ENCODE data around the gene RPS4Y1.

RPS4Y1 gene

GRCh38 chrY:2874211-2874610 lies 32.8 kb downstream of the RPS4Y1 start:
- no peak for DNase-seq (ENCODE audit: low read depth in 4 of 4, low spot score in 1 of 4)

GRCh38 chrY:2883561-2883960 lies 42.2 kb downstream of the RPS4Y1 start:
- no peak for DNase-seq (ENCODE audit: low read depth in 4 of 4, low spot score in 1 of 4)

- DNase-seq (ENCODE audit: low read depth in 4 of 4, low spot score in 1 of 4) = no peak
These were observed 44.5 kb downstream of the RPS4Y1 start for GRCh38 chrY:2885880-2886279.

DNA sequence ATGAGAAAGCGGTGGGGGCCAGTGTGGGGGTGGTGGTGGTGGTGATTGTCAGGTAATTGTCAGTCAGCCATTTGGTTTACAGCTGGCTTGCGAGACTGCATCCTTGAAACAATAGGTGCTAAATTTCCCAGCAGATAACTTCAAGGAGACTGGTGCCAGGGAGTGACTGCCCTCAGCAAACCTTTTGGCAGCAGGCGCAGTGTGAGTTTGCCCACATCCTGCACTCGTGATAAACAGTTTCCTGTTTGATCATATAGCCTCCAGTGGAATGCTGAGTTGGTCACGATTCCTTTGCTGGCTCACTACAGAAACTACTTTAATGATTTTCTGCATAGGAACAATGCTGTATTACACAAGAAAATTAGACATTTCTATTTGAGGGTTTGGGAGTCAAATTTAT lies 46.0 kb downstream of the RPS4Y1 start:
- peak in 1 of 4 experiments; percentile 11 for DNase-seq (ENCODE audit: low read depth in 4 of 4, low spot score in 1 of 4)

GRCh38 chrY:2887955-2888354 lies 46.6 kb downstream of the RPS4Y1 start:
- DNase-seq (ENCODE audit: low read depth in 4 of 4, low spot score in 1 of 4) = no peak

DNA sequence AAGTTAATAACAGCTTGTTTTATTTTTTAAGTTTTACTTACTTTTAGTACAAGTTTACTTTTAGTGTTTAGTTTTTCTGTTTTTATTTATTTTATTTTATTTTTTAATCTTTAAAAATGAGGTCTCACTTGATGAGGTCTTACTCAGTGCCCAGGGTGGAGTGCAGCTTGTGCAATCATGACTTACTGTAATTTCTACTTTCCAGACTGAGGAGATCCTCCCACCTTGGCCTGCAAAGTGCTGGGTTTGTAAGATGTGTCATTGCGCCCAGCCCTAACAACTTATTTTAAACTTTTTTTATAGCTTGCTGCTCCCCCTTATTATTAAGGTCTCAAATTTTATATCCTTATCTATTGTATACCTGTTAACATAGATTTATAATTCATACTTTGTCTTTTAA lies 52.1 kb downstream of the RPS4Y1 start:
- DNase-seq (ENCODE audit: low read depth in 4 of 4, low spot score in 1 of 4) = no peak

- DNase-seq (ENCODE audit: low read depth in 4 of 4, low spot score in 1 of 4) = no peak
These were observed 54.6 kb downstream of the RPS4Y1 start for GRCh38 chrY:2896050-2896449.

DNA sequence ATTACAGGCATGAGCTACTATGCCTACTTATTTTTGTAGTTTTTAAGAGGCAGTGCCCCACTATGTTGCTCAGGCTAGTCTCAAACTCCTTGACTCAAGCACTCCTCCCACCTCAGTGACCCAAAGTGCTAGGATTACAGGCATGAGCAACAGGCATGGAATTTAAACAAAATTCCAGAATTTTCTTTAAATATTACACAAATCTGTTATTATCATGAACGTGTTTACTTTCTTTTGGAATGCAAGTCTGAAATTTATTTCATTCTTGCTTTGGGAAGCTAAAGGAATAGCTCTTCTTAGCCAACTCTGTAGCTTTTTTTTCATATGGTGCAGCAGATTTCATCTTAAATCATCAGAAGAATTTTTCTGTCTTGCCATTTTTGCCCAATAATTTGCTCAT lies 66.0 kb downstream of the RPS4Y1 start:
- no peak for DNase-seq (ENCODE audit: low read depth in 4 of 4, low spot score in 1 of 4)

GRCh38 chrY:2913066-2913815 lies 71.8 kb downstream of the RPS4Y1 start:
- DNase-seq (ENCODE audit: low read depth in 4 of 4, low spot score in 1 of 4) = peak in 2 of 4 experiments; percentile 3 to 12
